MCF 10A (cell line): ENCODE measurements around the gene SMC1A. TPM values are rescaled to one million over a fixed set of nuclear protein-coding genes. Genes with fewer than 3 reads are reported as not detected.

Experiments
- BruUV-seq: library from RNA; stranded (reverse); fragments of 400-500 nt; replicated peaks from 2 replicates; lab custom pipeline; 2021; lab: Mats Ljungman, UMichigan
- CTCF ChIA-PET: fragments of 300-600 bp; sonication (Branson Sonifier 250); formaldehyde crosslinking; extraction: SDS; loops from one replicate; lab custom pipeline; 2021; ENCODE audit warnings: antibody characterized with exemption, inconsistent platforms; lab: Yijun Ruan, JAX
- POLR2A ChIA-PET: fragments of 300-600, 350-650 bp; sonication (Branson Sonifier 250); formaldehyde crosslinking; extraction: SDS; loops from one replicate; lab custom pipeline; 2020; ENCODE audit warnings: antibody characterized with exemption, inconsistent platforms; lab: Yijun Ruan, JAX
- DNase-seq: peaks from one replicate; pipeline ENCODE4 v3.0.0-alpha.2; 2018; ENCODE audit not compliant: unreplicated experiment
- H3K27ac Mint-ChIP-seq: one replicate; pipeline ENCODE4 v1.8.0; 2022; ENCODE audit warnings: mild to moderate bottlenecking, low read depth, mixed read lengths; ENCODE audit not compliant: unreplicated experiment
- H3K27me3 Mint-ChIP-seq: one replicate; pipeline ENCODE4 v1.8.0; 2022; ENCODE audit warnings: mixed read lengths; ENCODE audit not compliant: insufficient read depth, unreplicated experiment
- H3K36me3 Mint-ChIP-seq: one replicate; pipeline ENCODE4 v1.8.0; 2022; ENCODE audit warnings: mild to moderate bottlenecking, moderate library complexity, mixed read lengths; ENCODE audit not compliant: insufficient read depth, unreplicated experiment
- H3K4me1 Mint-ChIP-seq: one replicate; pipeline ENCODE4 v1.8.0; 2022; ENCODE audit warnings: mixed read lengths; ENCODE audit not compliant: insufficient read depth, unreplicated experiment
- H3K4me3 Mint-ChIP-seq: one replicate; pipeline ENCODE4 v1.8.0; 2022; ENCODE audit warnings: mild to moderate bottlenecking, moderate library complexity, mixed read lengths; ENCODE audit not compliant: unreplicated experiment
- H3K9me3 Mint-ChIP-seq: one replicate; pipeline ENCODE4 v1.8.0; 2022; ENCODE audit warnings: mixed read lengths; ENCODE audit not compliant: unreplicated experiment
- intact Hi-C: fragments of 100-400 bp; cut with micrococcal nuclease; formaldehyde crosslinking; loops from 2 replicates; pipeline ENCODE4 v1.14.1; 2022
- total RNA-seq: library from RNA; stranded (reverse); gene quantifications from 2 replicates; pipeline ENCODE4 v1.2.3, GENCODE V29; 2022
- TF ChIP-seq, protein P1 (sequence below): fragments of 200-600 bp; IDR thresholded peaks from one replicate; pipeline ENCODE4 v1.8.0; 2022; ENCODE audit warnings: antibody characterized with exemption, mild to moderate bottlenecking; ENCODE audit not compliant: unreplicated experiment

Gene SMC1A
- total RNA-seq, 1 experiment from 2014 or later = 89.6 TPM

GRCh38 chrX:53412446-53412845, 10.0 kb downstream of the SMC1A start:
- CTCF ChIA-PET = interaction anchor here (0.6 to 1.4 kb wide), 4 partner anchors 12 to 94 kb away, joined by 3 to 10 read pairs (median 4); no protein-coding TSS in a partner anchor
- TF ChIP-seq, protein P1, sequence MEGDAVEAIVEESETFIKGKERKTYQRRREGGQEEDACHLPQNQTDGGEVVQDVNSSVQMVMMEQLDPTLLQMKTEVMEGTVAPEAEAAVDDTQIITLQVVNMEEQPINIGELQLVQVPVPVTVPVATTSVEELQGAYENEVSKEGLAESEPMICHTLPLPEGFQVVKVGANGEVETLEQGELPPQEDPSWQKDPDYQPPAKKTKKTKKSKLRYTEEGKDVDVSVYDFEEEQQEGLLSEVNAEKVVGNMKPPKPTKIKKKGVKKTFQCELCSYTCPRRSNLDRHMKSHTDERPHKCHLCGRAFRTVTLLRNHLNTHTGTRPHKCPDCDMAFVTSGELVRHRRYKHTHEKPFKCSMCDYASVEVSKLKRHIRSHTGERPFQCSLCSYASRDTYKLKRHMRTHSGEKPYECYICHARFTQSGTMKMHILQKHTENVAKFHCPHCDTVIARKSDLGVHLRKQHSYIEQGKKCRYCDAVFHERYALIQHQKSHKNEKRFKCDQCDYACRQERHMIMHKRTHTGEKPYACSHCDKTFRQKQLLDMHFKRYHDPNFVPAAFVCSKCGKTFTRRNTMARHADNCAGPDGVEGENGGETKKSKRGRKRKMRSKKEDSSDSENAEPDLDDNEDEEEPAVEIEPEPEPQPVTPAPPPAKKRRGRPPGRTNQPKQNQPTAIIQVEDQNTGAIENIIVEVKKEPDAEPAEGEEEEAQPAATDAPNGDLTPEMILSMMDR = no peak
- H3K4me1 Mint-ChIP-seq = peaks cover 6% of the 10 kb centered on the region
- intact Hi-C loops = no loop called here
- peaks cover 74% of the 10 kb centered on the region for H3K36me3 Mint-ChIP-seq
- no TSS peak for BruUV-seq
- no peaks in the 10 kb centered on the region for H3K27me3 Mint-ChIP-seq
- no peaks in the 10 kb centered on the region for H3K9me3 Mint-ChIP-seq
- H3K27ac Mint-ChIP-seq = no peak overlapping the region
- DNase-seq = no peak
- no peak overlapping the region for H3K4me3 Mint-ChIP-seq
- POLR2A ChIA-PET = no interaction called here

DNA sequence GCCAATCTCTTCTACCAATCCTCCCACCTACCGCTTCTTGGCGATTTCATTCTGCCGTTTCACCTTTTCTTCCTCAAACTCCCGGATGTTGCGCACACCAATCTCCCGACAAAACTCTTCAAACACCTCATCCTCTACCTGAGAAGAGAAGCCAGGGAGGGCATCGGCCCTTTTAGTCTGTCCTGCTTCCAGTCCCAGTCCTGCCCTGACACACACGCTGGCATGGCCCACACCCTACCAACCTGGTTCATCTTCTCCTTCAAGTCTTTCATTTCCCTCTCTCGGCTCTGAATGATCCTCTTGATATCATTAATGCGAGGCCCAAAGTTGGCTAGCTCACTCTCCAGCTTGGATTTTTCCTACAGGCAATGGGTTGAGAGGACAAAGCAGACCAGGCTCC, 18.9 kb downstream of the SMC1A start:
- Mint-ChIP-seq H3K4me1 (no peaks in the 10 kb centered on the region), H3K36me3 (peaks cover 61% of the 10 kb centered on the region), H3K27ac (no peak overlapping the region), H3K9me3 (no peaks in the 10 kb centered on the region), H3K27me3 (no peaks in the 10 kb centered on the region), H3K4me3 (no peak overlapping the region)
- TF ChIP-seq, protein P1 = no peak
- ChIA-PET POLR2A (no interaction called here), CTCF (interaction anchor here (1.8 kb wide), 2 partner anchors 9 to 90 kb away, joined by 3 to 4 read pairs; no protein-coding TSS in a partner anchor)
- intact Hi-C loops = no loop called here
- no TSS peak for BruUV-seq
- DNase-seq = no peak

DNA sequence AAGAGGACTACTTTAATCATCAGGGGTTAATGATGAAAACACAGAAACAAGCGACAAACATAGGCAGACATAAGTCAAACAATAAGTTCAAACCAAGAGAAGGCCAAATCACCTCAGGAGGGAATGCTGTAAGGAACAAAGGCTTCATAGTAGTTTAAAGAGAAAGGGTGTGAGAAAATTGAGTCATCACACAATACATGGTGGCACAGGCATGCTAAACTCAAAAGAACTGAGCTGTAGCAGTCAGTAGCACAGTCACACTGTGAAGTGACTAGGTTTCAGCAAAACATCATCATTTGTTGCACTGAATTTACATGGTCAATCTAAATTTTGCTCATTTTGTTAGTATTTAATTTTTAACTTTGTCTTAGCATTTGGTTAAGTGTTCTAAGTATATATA, 24.2 kb downstream of the SMC1A start:
- Mint-ChIP-seq H3K4me1 (no peaks in the 10 kb centered on the region), H3K9me3 (no peaks in the 10 kb centered on the region), H3K27ac (no peak overlapping the region), H3K27me3 (no peaks in the 10 kb centered on the region), H3K36me3 (peaks cover 51% of the 10 kb centered on the region), H3K4me3 (no peak overlapping the region)
- intact Hi-C loops = no loop called here
- POLR2A ChIA-PET = interaction anchor here (1.0 kb wide), 2 partner anchors 24 to 166 kb away, joined by 3 read pairs; no protein-coding TSS in a partner anchor
- no TSS peak for BruUV-seq
- DNase-seq = no peak
- TF ChIP-seq, protein P1 = no peak
- CTCF ChIA-PET = no interaction called here

- no TSS peak for BruUV-seq
- peaks cover 49% of the 10 kb centered on the region for H3K36me3 Mint-ChIP-seq
- H3K27me3 Mint-ChIP-seq = no peaks in the 10 kb centered on the region
- H3K27ac Mint-ChIP-seq = no peak overlapping the region
- ChIA-PET POLR2A (interaction anchor here (1.2 kb wide), 1 partner anchor 12 kb away, joined by 3 read pairs; no protein-coding TSS in a partner anchor), CTCF (interaction anchor here (0.8 kb wide), 1 partner anchor 111 kb away, joined by 3 read pairs; no protein-coding TSS in a partner anchor)
- H3K4me1 Mint-ChIP-seq = no peaks in the 10 kb centered on the region
- no peaks in the 10 kb centered on the region for H3K9me3 Mint-ChIP-seq
- TF ChIP-seq, protein P1 = no peak
- H3K4me3 Mint-ChIP-seq = no peak overlapping the region
- DNase-seq = no peak
- intact Hi-C loops = no loop called here
Measured at GRCh38 chrX:53395605-53396298, 26.7 kb downstream of the SMC1A start.
